Neuronal stem cell (in vitro differentiated cells): Measurements from ENCODE around the gene PTPRE.

Experiments used
- DNase-seq: peaks from one replicate; pipeline ENCODE4 v3.0.0-alpha.2; 2013; ENCODE audit warnings: low spot score
- H2AFZ ChIP-seq: one replicate; pipeline ENCODE4 v1.6.1; 2013; ENCODE audit warnings: mild to moderate bottlenecking, low read length, inconsistent platforms
- H2AK5ac ChIP-seq: 2 replicates; pipeline ENCODE4 v1.6.1; 2013; ENCODE audit warnings: low read depth, mild to moderate bottlenecking, inconsistent platforms, low read length, moderate library complexity, mixed read lengths
- H2BK120ac ChIP-seq: 2 replicates; pipeline ENCODE4 v1.6.1; 2013; ENCODE audit warnings: low read depth, mild to moderate bottlenecking, inconsistent platforms, low read length, moderate library complexity, mixed read lengths
- H2BK12ac ChIP-seq: one replicate; pipeline ENCODE4 v1.6.1; 2013; ENCODE audit warnings: low read length, inconsistent platforms
- H2BK15ac ChIP-seq: 2 replicates; pipeline ENCODE4 v1.6.1; 2013; ENCODE audit warnings: mild to moderate bottlenecking, low read length, inconsistent platforms, mixed read lengths
- H2BK5ac ChIP-seq: one replicate; pipeline ENCODE4 v1.6.1; 2013; ENCODE audit warnings: inconsistent platforms, mild to moderate bottlenecking, low read length, moderate library complexity
- H3K14ac ChIP-seq: one replicate; pipeline ENCODE4 v1.6.1; 2013; ENCODE audit warnings: low read length, inconsistent platforms
- H3K18ac ChIP-seq: 2 replicates; pipeline ENCODE4 v1.6.1; 2013; ENCODE audit warnings: low read length, inconsistent platforms
- H3K23ac ChIP-seq: 2 replicates; pipeline ENCODE4 v1.6.1; 2013; ENCODE audit warnings: low read depth, mild to moderate bottlenecking, mixed read lengths, low read length, inconsistent platforms; ENCODE audit not compliant: poor library complexity
- H3K27ac ChIP-seq: replicated peaks from 3 replicates; pipeline ENCODE4 v1.5.1; 2013; ENCODE audit warnings: low read length, inconsistent platforms
- H3K27me3 ChIP-seq, 3 experiments: 2 replicates each; pipeline ENCODE4 v1.6.1; 2013; ENCODE audit warnings: low read length in 3 of 3, mild to moderate bottlenecking in 2 of 3, inconsistent platforms in 1 of 3, low read depth in 1 of 3, mixed read lengths in 1 of 3, moderate library complexity in 1 of 3; ENCODE audit not compliant: control insufficient read depth in 3 of 3, insufficient read depth in 3 of 3
- H3K36me3 ChIP-seq, 2 donors: replicated peaks in 1 of 2; 2 replicates each; pipeline ENCODE4 v1.6.1; 2013; ENCODE audit warnings: low read length in 2 of 2; ENCODE audit not compliant: control insufficient read depth in 2 of 2, insufficient read depth in 2 of 2
- H3K4ac ChIP-seq: 2 replicates; pipeline ENCODE4 v1.6.1; 2013; ENCODE audit warnings: inconsistent platforms, mild to moderate bottlenecking, low read length, moderate library complexity
- H3K4me1 ChIP-seq, 2 donors: 1 replicate in 1 of 2; 2 replicates in 1 of 2; pipeline ENCODE4 v1.6.1; 2013; ENCODE audit warnings: low read length in 2 of 2, low read depth in 1 of 2; ENCODE audit not compliant: control insufficient read depth in 2 of 2, insufficient read depth in 1 of 2
- H3K4me2 ChIP-seq: one replicate; pipeline ENCODE4 v1.6.1; 2013; ENCODE audit warnings: mild to moderate bottlenecking, low read length, inconsistent platforms; ENCODE audit not compliant: insufficient read depth, poor library complexity, severe bottlenecking
- H3K4me3 ChIP-seq, 2 donors: 2 replicates each; pipeline ENCODE4 v1.5.1; 2013; ENCODE audit warnings: low read length in 2 of 2, mild to moderate bottlenecking in 2 of 2, inconsistent platforms in 1 of 2, moderate library complexity in 1 of 2
- H3K79me1 ChIP-seq: one replicate; pipeline ENCODE4 v1.6.1; 2013; ENCODE audit warnings: low read depth, mild to moderate bottlenecking, inconsistent platforms, low read length, moderate library complexity
- H3K9ac ChIP-seq: one replicate; pipeline ENCODE4 v1.6.1; 2013; ENCODE audit warnings: mild to moderate bottlenecking, low read depth, low read length, inconsistent platforms; ENCODE audit not compliant: poor library complexity
- H3K9me3 ChIP-seq, 2 donors: replicated peaks in 1 of 2; 2 replicates each; pipeline versions ENCODE3 to v1.6.1; 2013; ENCODE audit warnings: low read length in 2 of 2, mild to moderate bottlenecking in 2 of 2, inconsistent platforms in 1 of 2, low read depth in 1 of 2, mixed read lengths in 1 of 2, moderate library complexity in 1 of 2; ENCODE audit not compliant: control insufficient read depth in 2 of 2, insufficient read depth in 1 of 2
- H4K8ac ChIP-seq: one replicate; pipeline ENCODE4 v1.6.1; 2013; ENCODE audit warnings: low read depth, mild to moderate bottlenecking, inconsistent platforms, low read length, moderate library complexity
- H4K91ac ChIP-seq: one replicate; pipeline ENCODE4 v1.6.1; 2013; ENCODE audit warnings: low read length, low read depth, mild to moderate bottlenecking, inconsistent platforms; ENCODE audit not compliant: poor library complexity
- WGBS, 2 donors: extraction: QIAGEN DNeasy Blood & Tissue Kit; methylation state at CpG; one replicate each; pipeline ENCODE4 v1.1.7; 2013; ENCODE audit warnings: missing lambda C conversion rate in 2 of 2, mixed read lengths in 1 of 2; ENCODE audit not compliant: insufficient read length in 2 of 2, insufficient replicate concordance in 1 of 2; ENCODE audit errors: extremely low coverage in 2 of 2; 5-methylcytosine and 5-hydroxymethylcytosine counted together

The PTPRE gene

DNA sequence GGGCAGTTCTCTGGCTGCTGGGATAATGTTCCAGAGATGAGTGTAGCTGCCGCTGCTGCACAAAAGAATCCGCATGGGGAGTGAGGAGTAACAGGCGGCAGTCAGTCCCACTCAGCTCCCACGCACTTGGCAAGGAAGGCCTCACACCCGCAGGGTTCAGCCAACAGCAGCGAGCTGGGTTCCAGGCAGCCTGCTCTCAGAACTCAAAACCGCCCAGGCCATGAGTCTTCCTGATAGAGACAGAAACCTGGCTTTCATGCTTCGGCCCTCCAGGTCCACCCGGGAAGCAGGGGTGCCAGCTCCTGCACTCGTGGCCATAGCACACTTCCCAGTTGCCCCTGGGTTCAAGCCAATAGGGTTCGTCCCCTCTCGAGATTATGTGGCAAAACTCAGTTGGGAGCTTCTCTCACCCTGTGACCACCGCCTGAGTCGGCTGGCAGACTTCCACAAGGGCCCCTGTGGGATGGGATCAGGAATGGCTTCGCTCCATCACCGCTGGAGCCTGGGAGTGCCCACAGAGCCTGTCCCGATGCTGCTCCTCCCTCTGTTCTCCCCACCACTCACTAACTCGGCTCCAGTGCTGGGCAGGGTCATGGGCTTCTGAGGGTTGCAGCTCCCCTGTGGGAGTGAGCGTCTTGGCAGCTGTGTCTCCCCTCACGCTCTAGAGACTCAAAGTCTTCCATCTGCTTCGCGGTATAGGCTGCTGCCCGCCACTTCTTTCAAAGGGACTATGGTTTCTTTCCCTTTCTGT, 34.7 kb upstream of the PTPRE start:
- no peak overlapping the region for H2AK5ac ChIP-seq
- peaks cover 0 to 1% of the 10 kb centered on the region in 2 donors for H3K9me3 ChIP-seq
- peak overlapping the region in 1 of 2 donors; percentile 20 for H3K4me3 ChIP-seq
- no peak overlapping the region for H2BK120ac ChIP-seq
- H4K91ac ChIP-seq = no peak overlapping the region
- H2BK5ac ChIP-seq = no peak overlapping the region
- no peak overlapping the region for H2BK12ac ChIP-seq
- no peak overlapping the region for H3K14ac ChIP-seq
- peaks cover 0 to 5% of the 10 kb centered on the region in 2 donors for H3K4me1 ChIP-seq
- no peaks in the 10 kb centered on the region for H3K27me3 ChIP-seq
- no peak overlapping the region for H3K9ac ChIP-seq
- no peak for DNase-seq
- H3K27ac ChIP-seq = no peak overlapping the region
- no peaks in the 10 kb centered on the region for H3K79me1 ChIP-seq
- H2AFZ ChIP-seq = no peak overlapping the region
- H3K36me3 ChIP-seq = no peaks in the 10 kb centered on the region
- H2BK15ac ChIP-seq = no peak overlapping the region
- H3K23ac ChIP-seq = no peak overlapping the region
- H3K18ac ChIP-seq = peak overlapping the region; percentile 11
- no peak overlapping the region for H3K4me2 ChIP-seq
- no CpG with 5 or more reads among the region's 23 CpGs for WGBS, 2 donors
- no peak overlapping the region for H4K8ac ChIP-seq
- no peak overlapping the region for H3K4ac ChIP-seq

DNA sequence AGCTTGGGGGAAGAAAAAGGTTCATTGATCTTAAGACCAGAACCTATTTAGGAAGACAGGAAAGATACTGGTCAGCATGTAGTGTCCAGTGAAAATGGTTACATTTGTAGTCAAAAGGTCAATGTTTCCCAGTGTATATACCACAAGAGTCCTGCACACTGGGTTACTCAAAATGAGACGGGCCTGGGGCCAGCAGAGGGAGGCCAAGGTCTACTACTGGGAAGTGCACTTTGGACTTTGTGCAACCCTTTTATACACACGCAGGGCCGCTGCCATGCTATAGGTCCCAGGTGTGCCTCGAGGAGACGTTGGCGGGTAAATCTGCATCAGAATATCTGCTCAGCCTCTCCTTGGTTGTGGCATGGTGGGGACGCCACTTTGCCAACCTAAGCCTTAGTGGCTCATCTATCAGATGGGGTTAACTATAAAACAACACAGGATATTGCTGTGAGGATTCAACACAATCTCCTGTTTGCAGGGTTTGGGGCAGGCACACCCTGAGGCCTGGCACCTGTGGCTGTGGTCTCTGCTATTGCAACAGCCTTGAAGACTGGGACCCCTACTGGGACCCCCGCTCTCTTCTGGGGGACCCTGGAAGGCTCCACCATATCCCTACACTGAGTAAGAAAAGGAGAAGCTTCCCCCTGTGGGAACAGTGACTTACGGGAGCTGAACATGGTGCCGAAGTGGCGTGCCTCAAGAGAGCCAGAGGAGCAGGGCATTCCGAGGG, 33.9 kb upstream of the PTPRE start:
- no peak overlapping the region for H3K14ac ChIP-seq
- no CpG with 5 or more reads among the region's 12 CpGs for WGBS, 2 donors
- H2BK5ac ChIP-seq = no peak overlapping the region
- no peaks in the 10 kb centered on the region for H3K79me1 ChIP-seq
- H3K27me3 ChIP-seq = no peaks in the 10 kb centered on the region
- H3K4me1 ChIP-seq = peaks cover 0 to 5% of the 10 kb centered on the region in 2 donors
- H3K23ac ChIP-seq = no peak overlapping the region
- H3K27ac ChIP-seq = no peak overlapping the region
- H3K4me3 ChIP-seq = no peak overlapping the region
- H4K91ac ChIP-seq = no peak overlapping the region
- peaks cover 0 to 1% of the 10 kb centered on the region in 2 donors for H3K9me3 ChIP-seq
- H3K4ac ChIP-seq = no peak overlapping the region
- H2AFZ ChIP-seq = no peak overlapping the region
- no peak for DNase-seq
- no peak overlapping the region for H2BK120ac ChIP-seq
- no peak overlapping the region for H3K4me2 ChIP-seq
- H3K36me3 ChIP-seq = no peaks in the 10 kb centered on the region
- H2AK5ac ChIP-seq = no peak overlapping the region
- no peak overlapping the region for H3K9ac ChIP-seq
- H3K18ac ChIP-seq = no peak overlapping the region
- no peak overlapping the region for H2BK12ac ChIP-seq
- H2BK15ac ChIP-seq = no peak overlapping the region
- H4K8ac ChIP-seq = no peak overlapping the region

DNA sequence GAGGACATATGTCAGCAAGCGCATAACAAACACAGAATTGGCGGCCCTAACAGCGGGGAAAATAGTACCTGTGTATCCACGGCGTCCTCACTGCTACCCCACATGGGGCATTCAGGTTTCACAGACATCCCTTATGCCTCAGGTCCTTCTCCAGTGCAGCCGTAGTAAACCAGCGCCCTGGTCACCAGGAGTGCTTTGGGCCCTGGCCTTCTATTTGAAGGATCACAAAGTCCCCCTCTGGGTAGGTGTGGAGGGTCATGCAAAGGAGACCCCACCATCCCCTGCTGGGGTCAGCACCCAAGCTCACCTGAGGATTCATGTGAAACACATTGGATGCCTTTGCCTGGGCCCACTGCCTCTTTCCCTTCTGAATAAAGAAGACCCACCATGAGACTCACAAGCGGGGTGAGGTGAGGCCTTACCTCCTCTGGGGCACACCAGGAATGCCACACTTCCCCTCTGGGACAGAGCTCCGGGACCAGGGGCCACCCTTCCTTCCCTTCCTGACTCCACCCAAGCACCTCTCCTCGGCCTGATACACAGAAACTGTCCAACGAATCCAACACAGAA, 32.9 kb upstream of the PTPRE start:
- no CpG with 5 or more reads among the region's 11 CpGs for WGBS, 2 donors
- peak overlapping the region; percentile 5 for H2AK5ac ChIP-seq
- no peak overlapping the region for H3K4me2 ChIP-seq
- H2BK120ac ChIP-seq = no peak overlapping the region
- no peak for DNase-seq
- H3K14ac ChIP-seq = no peak overlapping the region
- H2BK15ac ChIP-seq = no peak overlapping the region
- H3K27me3 ChIP-seq = no peaks in the 10 kb centered on the region
- H3K9ac ChIP-seq = no peak overlapping the region
- H2AFZ ChIP-seq = no peak overlapping the region
- H3K4me3 ChIP-seq = no peak overlapping the region
- H3K9me3 ChIP-seq = peaks cover 0 to 1% of the 10 kb centered on the region in 2 donors
- no peaks in the 10 kb centered on the region for H3K79me1 ChIP-seq
- peaks cover 0 to 5% of the 10 kb centered on the region in 2 donors for H3K4me1 ChIP-seq
- H4K91ac ChIP-seq = no peak overlapping the region
- H2BK5ac ChIP-seq = no peak overlapping the region
- peak overlapping the region; percentile 60 for H3K18ac ChIP-seq
- H3K23ac ChIP-seq = no peak overlapping the region
- H3K36me3 ChIP-seq = no peaks in the 10 kb centered on the region
- H3K4ac ChIP-seq = no peak overlapping the region
- H4K8ac ChIP-seq = no peak overlapping the region
- H2BK12ac ChIP-seq = no peak overlapping the region
- H3K27ac ChIP-seq = no peak overlapping the region
